ENCODE measurements around the gene SLC7A5. TPM values are rescaled to one million over a fixed set of nuclear protein-coding genes. Genes with fewer than 3 reads are reported as not detected.
A peak's percentile ranks its signal among the peaks of the same experiment; 100 is the strongest.

The SLC7A5 gene
- polyA plus RNA-seq, 6 donors from 2014 or later: 0.56 to 2.2 (median 1.7) TPM

DNA sequence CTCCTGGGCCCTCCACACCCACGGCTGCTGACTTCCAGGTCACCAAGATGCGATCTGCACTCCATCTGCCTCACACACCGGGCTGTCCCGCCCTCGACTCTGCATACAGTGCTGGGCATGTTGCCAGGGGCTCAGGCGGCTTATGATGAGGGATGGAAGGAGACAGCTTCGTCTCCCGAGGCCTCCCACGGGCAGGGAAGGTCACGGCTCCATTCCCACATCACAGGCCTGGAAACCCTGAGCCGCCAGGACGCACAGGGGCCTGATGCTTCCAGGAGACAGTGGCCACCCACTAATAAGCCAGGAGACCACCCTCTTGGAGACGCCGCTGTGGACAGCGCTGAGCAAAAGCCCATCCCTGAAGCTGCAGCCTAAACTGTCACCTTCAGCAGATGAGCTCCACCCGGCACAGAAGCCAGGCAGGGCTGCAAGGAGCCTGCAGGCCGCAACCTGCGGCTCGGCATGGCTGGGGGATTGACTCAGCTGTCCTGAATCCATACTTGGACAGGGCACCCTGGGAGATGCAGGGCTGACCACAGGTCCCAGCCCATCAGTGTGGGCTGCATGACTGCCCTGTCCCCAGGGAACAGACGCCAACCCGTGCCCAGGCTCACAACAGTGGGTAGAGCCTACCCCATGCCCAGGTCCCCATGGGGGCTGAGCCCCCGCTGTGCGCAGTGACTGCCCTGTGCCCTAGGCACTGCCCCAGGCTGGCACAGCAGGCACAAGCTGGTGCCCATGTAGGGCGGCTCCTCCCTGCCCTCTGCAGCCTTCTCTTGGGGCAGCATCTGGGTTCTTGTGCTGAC is 34.4 kb downstream of the SLC7A5 start:
- ATAC-seq (ENCODE audit: low read depth in 2 of 2) (no peak), DNase-seq (no peak)
- peaks cover 5 to 12% (median 10%) of the 10 kb centered on the region in 3 donors for H3K4me1 Mint-ChIP-seq
- no peaks in the 10 kb centered on the region for H3K9me3 Mint-ChIP-seq
- no peaks in the 10 kb centered on the region for H3K27me3 Mint-ChIP-seq
- H3K4me3 Mint-ChIP-seq: no peak overlapping the region
- peak overlapping the region in 1 of 6 donors; percentile 39 for H3K27ac Mint-ChIP-seq
- H3K36me3 Mint-ChIP-seq: no peaks in the 10 kb centered on the region

DNA sequence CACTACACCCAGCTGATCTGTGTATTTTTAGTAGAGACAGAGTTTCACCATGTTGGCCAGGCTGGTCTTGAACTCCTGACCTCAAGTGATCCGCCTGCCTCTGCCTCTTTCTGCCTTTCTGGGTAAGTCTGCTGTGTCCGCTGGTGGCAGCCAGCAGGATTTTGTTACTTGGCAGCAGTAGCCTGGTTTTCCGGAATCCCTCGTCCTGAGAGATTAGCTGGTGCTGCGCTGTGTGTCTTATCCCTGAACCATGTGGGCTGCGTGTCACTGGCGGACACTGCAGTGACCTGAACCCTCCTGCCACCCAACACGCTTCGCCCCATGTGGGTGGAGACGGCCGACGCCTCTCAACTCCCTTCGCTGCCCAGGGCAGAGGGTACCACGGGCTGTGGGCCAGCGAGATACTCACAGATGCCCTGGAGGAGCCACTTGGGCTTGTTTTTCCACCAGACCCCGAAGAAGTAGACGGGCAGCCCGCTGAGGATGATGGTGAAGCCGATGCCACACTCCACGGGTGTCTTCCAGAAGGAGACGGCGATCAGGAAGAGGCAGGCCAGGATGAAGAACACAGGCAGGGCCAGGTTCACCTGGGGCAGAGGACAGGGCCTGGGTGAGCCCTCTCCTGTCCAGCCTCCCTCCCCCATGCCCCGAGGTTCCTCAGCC is 35.2 kb downstream of the SLC7A5 start:
- H3K27ac Mint-ChIP-seq: peak overlapping the region in 2 of 6 donors; percentile 24 to 39
- H3K4me1 Mint-ChIP-seq: peaks cover 7 to 12% (median 12%) of the 10 kb centered on the region in 3 donors
- ATAC-seq (ENCODE audit: low read depth in 2 of 2) (no peak), DNase-seq (no peak)
- H3K27me3 Mint-ChIP-seq: no peaks in the 10 kb centered on the region
- H3K9me3 Mint-ChIP-seq: no peaks in the 10 kb centered on the region
- peak overlapping the region in 1 of 8 donors; percentile 66 for H3K4me3 Mint-ChIP-seq
- H3K36me3 Mint-ChIP-seq: no peaks in the 10 kb centered on the region

- DNase-seq (no peak), ATAC-seq (ENCODE audit: low read depth in 2 of 2) (no peak)
- Mint-ChIP-seq H3K27ac (peak overlapping the region in 2 of 6 donors; percentile 52 to 84), H3K9me3 (no peaks in the 10 kb centered on the region), H3K4me1 (peaks cover 7 to 12% (median 12%) of the 10 kb centered on the region in 3 donors), H3K4me3 (peak overlapping the region in 4 of 8 donors; percentile 44 to 82 (median 53)), H3K27me3 (no peaks in the 10 kb centered on the region), H3K36me3 (no peaks in the 10 kb centered on the region)
Observed at GRCh38 chr16:87833548-87833947, 35.8 kb downstream of the SLC7A5 start.

GRCh38 chr16:87832741-87833502 is 36.4 kb downstream of the SLC7A5 start:
- peak; percentile 72 for DNase-seq
- peaks cover 7 to 12% (median 12%) of the 10 kb centered on the region in 3 donors for H3K4me1 Mint-ChIP-seq
- H3K36me3 Mint-ChIP-seq: no peaks in the 10 kb centered on the region
- no peaks in the 10 kb centered on the region for H3K9me3 Mint-ChIP-seq
- no peaks in the 10 kb centered on the region for H3K27me3 Mint-ChIP-seq
- peak overlapping the region in 5 of 6 donors; percentile 30 to 89 (median 84) for H3K27ac Mint-ChIP-seq
- H3K4me3 Mint-ChIP-seq: peak overlapping the region; percentile 42 to 82 (median 51)
- peak; percentile 84 to 91 for ATAC-seq (ENCODE audit: low read depth in 2 of 2)

DNA sequence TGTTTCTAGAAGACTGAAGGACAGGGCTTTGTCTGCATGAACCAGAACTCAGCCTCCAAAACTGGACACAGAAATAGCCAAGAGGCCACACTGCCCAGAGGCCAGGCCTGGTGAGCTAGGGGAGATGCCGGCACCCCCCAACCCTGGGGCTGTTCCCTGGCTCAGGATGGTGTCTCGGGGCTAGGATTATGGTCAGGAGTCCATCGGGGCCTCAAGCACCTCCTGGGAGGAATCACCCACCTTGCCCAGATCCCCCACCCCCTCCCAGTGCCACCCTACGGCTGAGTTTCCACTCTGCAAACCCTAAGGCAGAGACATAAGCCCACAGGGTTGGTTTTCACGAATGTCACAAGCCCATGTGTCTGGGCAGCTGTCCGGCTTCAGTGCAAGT is 37.2 kb downstream of the SLC7A5 start:
- no peaks in the 10 kb centered on the region for H3K9me3 Mint-ChIP-seq
- H3K27ac Mint-ChIP-seq: peak overlapping the region in 2 of 6 donors; percentile 84 to 87
- no peak for DNase-seq
- H3K4me3 Mint-ChIP-seq: no peak overlapping the region
- H3K36me3 Mint-ChIP-seq: no peaks in the 10 kb centered on the region
- ATAC-seq (ENCODE audit: low read depth in 2 of 2): no peak
- H3K4me1 Mint-ChIP-seq: peaks cover 7 to 12% (median 12%) of the 10 kb centered on the region in 3 donors
- no peaks in the 10 kb centered on the region for H3K27me3 Mint-ChIP-seq

DNA sequence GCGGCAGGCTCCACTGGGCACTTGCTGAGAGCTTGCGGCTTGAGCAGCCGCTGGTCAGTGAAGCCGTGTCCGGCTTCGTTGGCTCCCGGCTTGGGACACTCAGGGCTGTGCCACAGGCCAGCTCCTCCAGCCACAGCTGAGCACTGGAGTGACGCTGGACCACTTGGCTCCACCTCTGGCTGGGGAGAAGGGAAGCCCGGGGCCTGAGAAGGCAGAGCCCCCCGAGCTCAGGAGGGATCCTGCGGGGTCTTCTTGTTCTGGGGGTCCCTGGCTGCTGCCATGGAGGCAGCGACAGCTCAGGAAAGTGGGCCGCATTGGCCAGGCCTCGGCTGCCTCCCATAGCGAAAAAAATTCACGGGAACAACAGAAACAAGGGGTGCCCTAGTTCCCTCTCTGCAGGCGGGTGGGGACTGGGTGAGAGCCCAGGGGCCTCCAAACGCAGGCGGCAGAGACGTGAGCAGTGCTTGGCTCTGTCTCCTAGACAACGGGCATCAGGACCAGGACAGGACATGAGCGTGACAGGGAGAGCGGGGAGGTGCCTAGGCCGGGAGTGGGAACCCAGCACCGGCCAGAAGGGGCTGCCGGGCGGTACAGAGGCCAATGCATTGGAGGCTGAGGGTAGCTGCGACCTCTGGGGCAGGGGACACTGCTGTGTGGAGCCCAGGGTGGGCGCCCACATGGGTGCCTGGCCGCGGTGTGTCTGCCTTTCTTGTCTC is 37.7 kb downstream of the SLC7A5 start:
- DNase-seq: no peak
- Mint-ChIP-seq H3K4me1 (peaks cover 7 to 12% (median 12%) of the 10 kb centered on the region in 3 donors), H3K27me3 (no peaks in the 10 kb centered on the region), H3K4me3 (peak overlapping the region in 1 of 8 donors; percentile 53), H3K9me3 (no peaks in the 10 kb centered on the region), H3K36me3 (no peaks in the 10 kb centered on the region), H3K27ac (peak overlapping the region in 2 of 6 donors; percentile 84 to 85)
- no peak for ATAC-seq (ENCODE audit: low read depth in 2 of 2)

DNA sequence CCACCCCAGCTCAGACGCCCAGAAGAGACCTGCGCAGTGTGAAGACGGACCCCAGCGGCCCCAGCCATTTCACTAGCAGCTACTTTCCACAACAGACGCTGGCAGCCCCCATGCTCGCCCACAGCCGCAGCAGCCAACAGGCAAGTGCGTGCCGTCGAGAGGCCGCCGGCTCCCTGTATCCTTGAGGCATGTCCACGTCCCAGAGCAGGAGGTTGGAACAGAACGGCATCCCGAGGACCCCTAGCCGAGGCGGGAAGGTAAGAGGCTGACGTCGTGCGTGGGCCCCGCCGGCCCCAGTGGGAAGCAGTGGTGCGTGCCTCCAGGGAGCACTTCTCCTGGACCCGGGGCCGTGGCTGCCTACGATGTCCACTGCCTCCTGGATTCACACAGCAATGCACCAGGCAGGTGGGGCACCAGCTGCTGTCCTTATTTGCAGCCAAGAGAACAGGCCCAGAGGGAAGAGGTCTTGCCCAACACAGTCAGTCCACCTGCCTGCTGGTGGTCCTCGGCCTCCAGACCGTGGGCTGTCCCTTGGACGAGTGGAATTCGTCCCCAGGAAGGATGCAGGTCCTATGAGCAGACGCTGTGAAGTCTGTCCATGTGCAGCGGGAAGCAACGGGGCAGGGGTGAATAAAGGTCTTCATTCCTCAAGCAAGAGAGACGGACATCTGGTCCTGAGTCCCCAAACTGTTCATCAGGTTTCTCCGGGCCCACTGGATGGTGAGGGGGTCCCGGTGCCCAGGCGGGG is 38.5 kb downstream of the SLC7A5 start:
- peak overlapping the region in 1 of 6 donors; percentile 84 for H3K27ac Mint-ChIP-seq
- peak overlapping the region in 1 of 8 donors; percentile 57 for H3K4me3 Mint-ChIP-seq

GRCh38 chr16:87829988-87830672 is 39.2 kb downstream of the SLC7A5 start:
- H3K27ac Mint-ChIP-seq: peak overlapping the region in 2 of 6 donors; percentile 61 to 84
- no peaks in the 10 kb centered on the region for H3K9me3 Mint-ChIP-seq
- H3K36me3 Mint-ChIP-seq: no peaks in the 10 kb centered on the region
- no peaks in the 10 kb centered on the region for H3K27me3 Mint-ChIP-seq
- H3K4me1 Mint-ChIP-seq: peaks cover 7 to 12% (median 12%) of the 10 kb centered on the region in 3 donors
- ATAC-seq (ENCODE audit: low read depth in 2 of 2): no peak
- peak overlapping the region in 1 of 8 donors; percentile 62 for H3K4me3 Mint-ChIP-seq
- no peak for DNase-seq

More for the DNA sequence above, 38.5 kb downstream of the SLC7A5 start:
- DNase-seq: no peak
- Mint-ChIP-seq H3K36me3 (no peaks in the 10 kb centered on the region), H3K9me3 (no peaks in the 10 kb centered on the region), H3K27me3 (no peaks in the 10 kb centered on the region), H3K4me1 (peaks cover 7 to 12% (median 12%) of the 10 kb centered on the region in 3 donors)
- ATAC-seq (ENCODE audit: low read depth in 2 of 2): no peak

- no peak for ATAC-seq (ENCODE audit: low read depth in 2 of 2)
- Mint-ChIP-seq H3K27me3 (no peaks in the 10 kb centered on the region), H3K36me3 (no peaks in the 10 kb centered on the region), H3K4me3 (no peak overlapping the region), H3K27ac (peak overlapping the region in 1 of 6 donors; percentile 84), H3K4me1 (peaks cover 7 to 12% (median 12%) of the 10 kb centered on the region in 3 donors), H3K9me3 (no peaks in the 10 kb centered on the region)
- no peak for DNase-seq
Observed at GRCh38 chr16:87829622-87829980, 39.7 kb downstream of the SLC7A5 start.

- Mint-ChIP-seq H3K27me3 (no peaks in the 10 kb centered on the region), H3K27ac (no peak overlapping the region), H3K36me3 (no peaks in the 10 kb centered on the region), H3K9me3 (no peaks in the 10 kb centered on the region), H3K4me1 (peaks cover 7 to 12% (median 11%) of the 10 kb centered on the region in 3 donors), H3K4me3 (no peak overlapping the region)
- ATAC-seq (ENCODE audit: low read depth in 2 of 2): no peak
- no peak for DNase-seq
Observed at GRCh38 chr16:87828907-87829621, 40.2 kb downstream of the SLC7A5 start.

- H3K27me3 Mint-ChIP-seq: no peaks in the 10 kb centered on the region
- H3K4me3 Mint-ChIP-seq: no peak overlapping the region
- no peaks in the 10 kb centered on the region for H3K9me3 Mint-ChIP-seq
- ATAC-seq (ENCODE audit: low read depth in 2 of 2) (no peak), DNase-seq (no peak)
- H3K4me1 Mint-ChIP-seq: peaks cover 3 to 10% (median 7%) of the 10 kb centered on the region in 3 donors
- H3K27ac Mint-ChIP-seq: peak overlapping the region in 1 of 6 donors; percentile 71
- H3K36me3 Mint-ChIP-seq: no peaks in the 10 kb centered on the region
Observed at GRCh38 chr16:87828071-87828906, 41.0 kb downstream of the SLC7A5 start.
